ENCODE results near the gene SCFD2. TPM values are rescaled to one million over a fixed set of nuclear protein-coding genes. Genes with fewer than 3 reads are reported as not detected.
"Not testable (repeated sequence)": the region's sequence is repeated elsewhere in the genome, so short reads cannot be mapped to it uniquely, and the experiment has no call there.

Gene SCFD2
- total RNA-seq, 1 donor from 2014 or later: 11.9 TPM

- Histone ChIP-seq H4K20me1 (ENCODE audit: insufficient read depth, low read length) (no peaks in the 10 kb centered on the region), H3K27ac (ENCODE audit: low read depth, low read length) (no peak overlapping the region), H3K4me3 (ENCODE audit: insufficient read depth, low read depth, low read length) (no peak overlapping the region), H3K9ac (ENCODE audit: low read length) (no peak overlapping the region), H3K4me2 (ENCODE audit: low read length) (peak overlapping the region; percentile 19), H3K4me1 (ENCODE audit: insufficient read depth, low read length) (peaks cover 28% of the 10 kb centered on the region), H3K9me3 (ENCODE audit: insufficient read depth, low read depth, low read length) (no peaks in the 10 kb centered on the region), H3K36me3 (ENCODE audit: insufficient read depth, low read length) (no peaks in the 10 kb centered on the region), H2AFZ (ENCODE audit: low read depth, low read length) (no peak overlapping the region), H3K79me2 (ENCODE audit: insufficient read depth, low read length) (no peaks in the 10 kb centered on the region), H3K27me3 (ENCODE audit: insufficient read depth, low read length) (no peaks in the 10 kb centered on the region)
- H3K4me3 Mint-ChIP-seq (ENCODE audit: unreplicated experiment): no peak overlapping the region
- FAIRE-seq (no peak), DNase-seq (ENCODE audit: low read depth) (no peak)
- no peaks in the 10 kb centered on the region for H3K27me3 Mint-ChIP-seq (ENCODE audit: low read depth, unreplicated experiment)
- TF ChIP-seq EZH2 (IDR thresholded peaks at IDR 0.05; ENCODE audit: insufficient read depth, low read length): no peak
- TF ChIP-seq CTCF (IDR thresholded peaks at IDR 0.05; ENCODE audit: insufficient read depth, low read depth, low read length): no peak
- no peak overlapping the region for H3K27ac Mint-ChIP-seq (ENCODE audit: unreplicated experiment)
- H3K36me3 Mint-ChIP-seq (ENCODE audit: low read depth, unreplicated experiment): no peaks in the 10 kb centered on the region
- H3K4me1 Mint-ChIP-seq (ENCODE audit: low read depth, unreplicated experiment): peaks cover 28% of the 10 kb centered on the region
- H3K9me3 Mint-ChIP-seq (ENCODE audit: unreplicated experiment): peaks cover 4% of the 10 kb centered on the region
Measured at GRCh38 chr4:53186714-53187358, 179.0 kb downstream of the SCFD2 start.

GRCh38 chr4:53185869-53186585 is 179.8 kb downstream of the SCFD2 start:
- no peaks in the 10 kb centered on the region for H3K9me3 ChIP-seq (ENCODE audit: insufficient read depth, low read depth, low read length)
- H3K27ac ChIP-seq (ENCODE audit: low read depth, low read length): no peak overlapping the region
- no peak overlapping the region for H2AFZ ChIP-seq (ENCODE audit: low read depth, low read length)
- no peak overlapping the region for H3K4me3 Mint-ChIP-seq (ENCODE audit: unreplicated experiment)
- peaks cover 28% of the 10 kb centered on the region for H3K4me1 ChIP-seq (ENCODE audit: insufficient read depth, low read length)
- H3K79me2 ChIP-seq (ENCODE audit: insufficient read depth, low read length): no peaks in the 10 kb centered on the region
- FAIRE-seq: peak; percentile 74
- H3K4me2 ChIP-seq (ENCODE audit: low read length): peak overlapping the region; percentile 19
- peaks cover 4% of the 10 kb centered on the region for H3K9me3 Mint-ChIP-seq (ENCODE audit: unreplicated experiment)
- no peaks in the 10 kb centered on the region for H3K27me3 ChIP-seq (ENCODE audit: insufficient read depth, low read length)
- no peaks in the 10 kb centered on the region for H3K36me3 ChIP-seq (ENCODE audit: insufficient read depth, low read length)
- H3K27me3 Mint-ChIP-seq (ENCODE audit: low read depth, unreplicated experiment): no peaks in the 10 kb centered on the region
- H3K4me3 ChIP-seq (ENCODE audit: insufficient read depth, low read depth, low read length): no peak overlapping the region
- no peak for TF ChIP-seq CTCF (IDR thresholded peaks at IDR 0.05; ENCODE audit: insufficient read depth, low read depth, low read length)
- H3K36me3 Mint-ChIP-seq (ENCODE audit: low read depth, unreplicated experiment): no peaks in the 10 kb centered on the region
- peak overlapping the region; percentile 21 for H3K27ac Mint-ChIP-seq (ENCODE audit: unreplicated experiment)
- no peak overlapping the region for H3K9ac ChIP-seq (ENCODE audit: low read length)
- H3K4me1 Mint-ChIP-seq (ENCODE audit: low read depth, unreplicated experiment): peaks cover 28% of the 10 kb centered on the region
- DNase-seq (ENCODE audit: low read depth): peak; percentile 70
- no peaks in the 10 kb centered on the region for H4K20me1 ChIP-seq (ENCODE audit: insufficient read depth, low read length)

- no peak overlapping the region for H3K27ac ChIP-seq (ENCODE audit: low read depth, low read length)
- TF ChIP-seq CTCF (IDR thresholded peaks at IDR 0.05; ENCODE audit: insufficient read depth, low read depth, low read length) (no peak), EZH2 (IDR thresholded peaks at IDR 0.05; ENCODE audit: insufficient read depth, low read length) (no peak)
- H3K4me2 ChIP-seq (ENCODE audit: low read length): no peak overlapping the region
- H3K9me3 Mint-ChIP-seq (ENCODE audit: unreplicated experiment): peaks cover 13% of the 10 kb centered on the region
- H3K27ac Mint-ChIP-seq (ENCODE audit: unreplicated experiment): no peak overlapping the region
- H3K27me3 ChIP-seq (ENCODE audit: insufficient read depth, low read length): no peaks in the 10 kb centered on the region
- H3K4me3 ChIP-seq (ENCODE audit: insufficient read depth, low read depth, low read length): no peak overlapping the region
- DNase-seq (ENCODE audit: low read depth): no peak
- H3K36me3 ChIP-seq (ENCODE audit: insufficient read depth, low read length): no peaks in the 10 kb centered on the region
- H2AFZ ChIP-seq (ENCODE audit: low read depth, low read length): no peak overlapping the region
- peaks cover 19% of the 10 kb centered on the region for H3K4me1 ChIP-seq (ENCODE audit: insufficient read depth, low read length)
- H4K20me1 ChIP-seq (ENCODE audit: insufficient read depth, low read length): no peaks in the 10 kb centered on the region
- H3K9ac ChIP-seq (ENCODE audit: low read length): no peak overlapping the region
- no peak for FAIRE-seq
- no peaks in the 10 kb centered on the region for H3K36me3 Mint-ChIP-seq (ENCODE audit: low read depth, unreplicated experiment)
- no peak overlapping the region for H3K4me3 Mint-ChIP-seq (ENCODE audit: unreplicated experiment)
- H3K4me1 Mint-ChIP-seq (ENCODE audit: low read depth, unreplicated experiment): peaks cover 20% of the 10 kb centered on the region
- no peaks in the 10 kb centered on the region for H3K79me2 ChIP-seq (ENCODE audit: insufficient read depth, low read length)
- H3K9me3 ChIP-seq (ENCODE audit: insufficient read depth, low read depth, low read length): no peaks in the 10 kb centered on the region
- no peaks in the 10 kb centered on the region for H3K27me3 Mint-ChIP-seq (ENCODE audit: low read depth, unreplicated experiment)
Measured at GRCh38 chr4:53183754-53184153, 182.1 kb downstream of the SCFD2 start.

GRCh38 chr4:53177751-53178150 is 188.1 kb downstream of the SCFD2 start:
- not testable (repeated sequence) for H3K27ac Mint-ChIP-seq (ENCODE audit: unreplicated experiment); H2AFZ ChIP-seq (ENCODE audit: low read depth, low read length); H3K9ac ChIP-seq (ENCODE audit: low read length); H3K4me3 Mint-ChIP-seq (ENCODE audit: unreplicated experiment); H3K36me3 ChIP-seq (ENCODE audit: insufficient read depth, low read length); FAIRE-seq; H3K27me3 ChIP-seq (ENCODE audit: insufficient read depth, low read length); H3K27ac ChIP-seq (ENCODE audit: low read depth, low read length); DNase-seq (ENCODE audit: low read depth); H3K4me2 ChIP-seq (ENCODE audit: low read length); H3K27me3 Mint-ChIP-seq (ENCODE audit: low read depth, unreplicated experiment); H3K79me2 ChIP-seq (ENCODE audit: insufficient read depth, low read length); H4K20me1 ChIP-seq (ENCODE audit: insufficient read depth, low read length); H3K9me3 ChIP-seq (ENCODE audit: insufficient read depth, low read depth, low read length); H3K36me3 Mint-ChIP-seq (ENCODE audit: low read depth, unreplicated experiment); H3K4me1 ChIP-seq (ENCODE audit: insufficient read depth, low read length); H3K4me1 Mint-ChIP-seq (ENCODE audit: low read depth, unreplicated experiment); H3K4me3 ChIP-seq (ENCODE audit: insufficient read depth, low read depth, low read length)
- peaks cover 27% of the 10 kb centered on the region for H3K9me3 Mint-ChIP-seq (ENCODE audit: unreplicated experiment)

Data from astrocyte (in vitro differentiated cells and primary cell).